Small intestine (tissue), 7 donors: ENCODE measurements around the gene SLC39A9. TPM values are rescaled to one million over a fixed set of nuclear protein-coding genes. Genes with fewer than 3 reads are reported as not detected.

ENCODE experiments used
- DNase-seq, 2 donors: peaks; one replicate each; pipeline versions ENCODE4 v3.0.0 to v3.0.0-alpha.2; 2013
- FAIRE-seq: peaks from 2 replicates; lab custom pipeline; 2012; peaks lifted over from hg19 to GRCh38; lab: Jason Lieb, UNC
- H3K27ac ChIP-seq, 3 donors: one replicate each; pipeline ENCODE4 v1.5.1; 2013; ENCODE audit warnings: low read length in 2 of 3, mild to moderate bottlenecking in 2 of 3, control low read depth in 1 of 3, inconsistent platforms in 1 of 3, low read depth in 1 of 3, moderate library complexity in 1 of 3
- H3K27me3 ChIP-seq, 3 donors: one replicate each; pipeline ENCODE4 v1.6.1; 2013; ENCODE audit warnings: low read length in 3 of 3, inconsistent platforms in 1 of 3; ENCODE audit not compliant: control insufficient read depth in 3 of 3, insufficient read depth in 3 of 3
- H3K36me3 ChIP-seq, 3 donors: one replicate each; pipeline ENCODE4 v1.6.1; 2013; ENCODE audit warnings: low read length in 3 of 3, inconsistent platforms in 1 of 3, low read depth in 1 of 3, mild to moderate bottlenecking in 1 of 3, moderate library complexity in 1 of 3; ENCODE audit not compliant: control insufficient read depth in 3 of 3, insufficient read depth in 2 of 3
- H3K4me1 ChIP-seq, 3 donors: one replicate each; pipeline ENCODE4 v1.6.1; 2013; ENCODE audit warnings: low read length in 2 of 3, inconsistent platforms in 1 of 3, low read depth in 1 of 3, mild to moderate bottlenecking in 1 of 3, moderate library complexity in 1 of 3; ENCODE audit not compliant: control insufficient read depth in 3 of 3, insufficient read depth in 2 of 3
- H3K4me3 ChIP-seq, 3 donors: one replicate each; pipeline ENCODE4 v1.5.1; 2013; ENCODE audit warnings: low read length in 3 of 3, control low read depth in 1 of 3, inconsistent platforms in 1 of 3, low read depth in 1 of 3, mild to moderate bottlenecking in 1 of 3, moderate library complexity in 1 of 3
- H3K9me3 ChIP-seq, 2 donors: one replicate each; pipeline ENCODE4 v1.6.1; 2013; ENCODE audit warnings: low read depth in 1 of 2, low read length in 1 of 2; ENCODE audit not compliant: control insufficient read depth in 2 of 2, insufficient read depth in 1 of 2
- WGBS, 3 donors: extraction: QIAGEN DNeasy Blood & Tissue Kit; methylation state at CpG; one replicate each; pipeline ENCODE4 v1.1.7; 2013; 5-methylcytosine and 5-hydroxymethylcytosine counted together
- polyA plus RNA-seq, 4 donors: library from polyadenylated mRNA; stranded (reverse) in 3 of 4; unstranded in 1 of 4; fragments of 200-250 nt in 3 of 4; fragments of 120-200 nt in 1 of 4; gene quantifications; one replicate each; pipeline versions ENCODE4 v1.2.1 to v1.2.3, GENCODE V29; 2013
- donor health status: healthy with polysubstance abuse.
- donor health status: control.
- donor health status: control.
- donor health status: Bipolar disorder and iron deficiency.
- donor health status: healthy.

Gene SLC39A9
- polyA plus RNA-seq, 4 donors = 25.1 to 73.4 (median 31.6) TPM

GRCh38 chr14:69460093-69460701 is 61.7 kb downstream of the SLC39A9 start:
- Histone ChIP-seq H3K4me3 (no peak overlapping the region), H3K9me3 (no peaks in the 10 kb centered on the region), H3K4me1 (no peaks in the 10 kb centered on the region), H3K27ac (no peak overlapping the region), H3K36me3 (peaks cover 12 to 18% (median 13%) of the 10 kb centered on the region in 3 donors), H3K27me3 (no peaks in the 10 kb centered on the region)
- WGBS, 3 donors = 28% methylated on average over 4 of the region's 4 CpGs
- DNase-seq (peak; percentile 82 to 90), FAIRE-seq (peak; percentile 57)

GRCh38 chr14:69464379-69464778 is 65.9 kb downstream of the SLC39A9 start:
- FAIRE-seq = no peak
- H3K36me3 ChIP-seq = peaks cover 2 to 6% (median 2%) of the 10 kb centered on the region in 3 donors
- H3K9me3 ChIP-seq = no peaks in the 10 kb centered on the region
- no peaks in the 10 kb centered on the region for H3K4me1 ChIP-seq
- no peak overlapping the region for H3K27ac ChIP-seq
- H3K4me3 ChIP-seq = no peak overlapping the region
- no peaks in the 10 kb centered on the region for H3K27me3 ChIP-seq
- DNase-seq = no peak

GRCh38 chr14:69464829-69465228 is 66.3 kb downstream of the SLC39A9 start:
- FAIRE-seq = no peak
- WGBS, 3 donors = 76 to 93% (median 84%) methylated on average over 6 of the region's 6 CpGs
- H3K4me1 ChIP-seq = no peaks in the 10 kb centered on the region

GRCh38 chr14:69468949-69469348 is 70.5 kb downstream of the SLC39A9 start:
- WGBS, 3 donors = 59 to 88% (median 64%) methylated on average over 2 of the region's 2 CpGs
- Histone ChIP-seq H3K4me3 (no peak overlapping the region), H3K36me3 (no peaks in the 10 kb centered on the region), H3K27me3 (no peaks in the 10 kb centered on the region), H3K9me3 (no peaks in the 10 kb centered on the region), H3K4me1 (no peaks in the 10 kb centered on the region), H3K27ac (no peak overlapping the region)
- FAIRE-seq (no peak), DNase-seq (no peak)

More at GRCh38 chr14:69464829-69465228, 66.3 kb downstream of the SLC39A9 start:
- no peak overlapping the region for H3K27ac ChIP-seq
- DNase-seq = no peak
- H3K9me3 ChIP-seq = no peaks in the 10 kb centered on the region
- H3K27me3 ChIP-seq = no peaks in the 10 kb centered on the region
- H3K36me3 ChIP-seq = peaks cover 2 to 4% (median 2%) of the 10 kb centered on the region in 3 donors
- H3K4me3 ChIP-seq = no peak overlapping the region

GRCh38 chr14:69471436-69471835 is 72.9 kb downstream of the SLC39A9 start:
- no peak for FAIRE-seq
- no peak for DNase-seq
- WGBS, 3 donors = 76 to 85% (median 77%) methylated on average over 3 of the region's 3 CpGs

GRCh38 chr14:69471916-69472315 is 73.4 kb downstream of the SLC39A9 start:
- H3K27me3 ChIP-seq = no peaks in the 10 kb centered on the region
- no peaks in the 10 kb centered on the region for H3K9me3 ChIP-seq
- FAIRE-seq = no peak
- no peak overlapping the region for H3K27ac ChIP-seq
- H3K36me3 ChIP-seq = no peaks in the 10 kb centered on the region
- H3K4me3 ChIP-seq = no peak overlapping the region
- WGBS, 3 donors = 69 to 85% (median 79%) methylated on average over 10 of the region's 10 CpGs
- H3K4me1 ChIP-seq = no peaks in the 10 kb centered on the region
- no peak for DNase-seq

More at GRCh38 chr14:69471436-69471835, 72.9 kb downstream of the SLC39A9 start:
- Histone ChIP-seq H3K36me3 (no peaks in the 10 kb centered on the region), H3K9me3 (no peaks in the 10 kb centered on the region), H3K27me3 (no peaks in the 10 kb centered on the region), H3K27ac (no peak overlapping the region), H3K4me3 (no peak overlapping the region), H3K4me1 (no peaks in the 10 kb centered on the region)

- 50 to 70% (median 60%) methylated on average over 3 of the region's 3 CpGs for WGBS, 3 donors
- Histone ChIP-seq H3K4me3 (no peak overlapping the region), H3K27me3 (no peaks in the 10 kb centered on the region), H3K36me3 (no peaks in the 10 kb centered on the region), H3K9me3 (no peaks in the 10 kb centered on the region), H3K27ac (no peak overlapping the region), H3K4me1 (no peaks in the 10 kb centered on the region)
- FAIRE-seq = no peak
- no peak for DNase-seq
Observed at GRCh38 chr14:69473260-69473659, 74.8 kb downstream of the SLC39A9 start.

GRCh38 chr14:69473946-69474345 is 75.5 kb downstream of the SLC39A9 start:
- 93 to 100% (median 94%) methylated on average over 3 of the region's 3 CpGs for WGBS, 3 donors
- H3K27ac ChIP-seq = no peak overlapping the region
- no peaks in the 10 kb centered on the region for H3K27me3 ChIP-seq
- H3K9me3 ChIP-seq = no peaks in the 10 kb centered on the region
- H3K4me3 ChIP-seq = no peak overlapping the region
- H3K4me1 ChIP-seq = no peaks in the 10 kb centered on the region
- H3K36me3 ChIP-seq = no peaks in the 10 kb centered on the region
- FAIRE-seq (no peak), DNase-seq (no peak)
